Left cardiac atrium (tissue), 4 donors: ENCODE data around the gene FBXO8. TPM values are rescaled to one million over a fixed set of nuclear protein-coding genes. Genes with fewer than 3 reads are reported as not detected.

Experiments used
- ATAC-seq, 2 donors: fragments of 200-7000 bp; cut with Tn5 transposase; one replicate each; pipeline ENCODE4 v1.9.1; 2020; ENCODE audit warnings: mild to moderate bottlenecking in 2 of 2, moderate library complexity in 2 of 2
- DNase-seq: peaks from one replicate; pipeline ENCODE4 v3.0.0-alpha.2; 2020
- intact Hi-C, 2 donors: fragments of 100-400 bp; cut with DNase I; formaldehyde crosslinking; loops; one replicate each; pipeline versions ENCODE4 v1.14.1 to v1.15.1; 2022 to 2023
- total RNA-seq, 2 donors: library from RNA; stranded (reverse); fragmentation: NEBNext Ultra II Directional; extraction: Animal tissue kit (Norgen Biotek cat#: 25700); gene quantifications; one replicate each; pipeline ENCODE4 v1.2.1, GENCODE V29; 2021
- donor health status: DM: no; HTN: yes; CAD: no.
- donor health status: DM: no; HTN: yes; CAD: no; lungs with severe emphysema.
- donor health status: DM: yes; HTN: yes; CAD: no.
- donor health status: Dilated cardiomyopathy.

The FBXO8 gene
- total RNA-seq, 2 donors from 2014 or later: 24.5 to 28.7 TPM

DNA sequence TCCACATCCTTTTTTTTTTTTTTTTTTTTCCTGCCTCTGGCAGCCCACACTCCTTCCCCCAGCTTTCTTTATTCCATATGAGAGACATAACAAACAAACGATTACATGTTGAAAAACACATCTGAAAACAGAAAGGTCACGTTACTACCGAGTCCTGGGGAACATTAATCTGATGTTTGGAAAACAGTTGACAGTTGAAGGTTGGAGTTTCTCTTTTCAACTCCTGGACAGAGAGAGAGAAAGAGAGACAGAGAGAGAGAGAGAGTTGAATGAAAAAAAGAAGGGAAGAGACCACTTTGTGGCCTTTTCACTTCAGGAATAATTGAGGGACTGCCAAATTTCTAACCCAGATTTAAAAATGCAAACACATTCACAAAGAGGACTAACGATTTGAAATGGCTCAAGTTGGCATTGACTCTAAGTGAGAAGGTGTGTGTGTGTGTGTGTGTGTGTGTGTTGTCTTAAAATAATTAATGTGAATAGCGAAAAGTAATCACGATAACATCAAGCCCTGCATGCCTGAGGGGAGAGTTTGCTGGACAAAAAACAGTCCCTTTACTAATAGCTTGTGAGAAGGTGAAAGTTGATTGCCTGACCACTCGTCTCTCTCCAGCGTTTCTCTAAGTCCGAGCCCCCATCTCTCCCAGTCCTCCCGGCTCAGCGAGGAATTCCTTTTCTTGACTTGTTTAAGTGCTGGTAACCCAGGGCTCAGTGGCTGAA, 67.3 kb downstream of the FBXO8 start:
- intact Hi-C loops: loop anchor here in 1 of 2 donors (5.0 kb wide), 1 partner anchor 101 kb away; no protein-coding TSS in a partner anchor
- ATAC-seq (no peak), DNase-seq (no peak)

DNA sequence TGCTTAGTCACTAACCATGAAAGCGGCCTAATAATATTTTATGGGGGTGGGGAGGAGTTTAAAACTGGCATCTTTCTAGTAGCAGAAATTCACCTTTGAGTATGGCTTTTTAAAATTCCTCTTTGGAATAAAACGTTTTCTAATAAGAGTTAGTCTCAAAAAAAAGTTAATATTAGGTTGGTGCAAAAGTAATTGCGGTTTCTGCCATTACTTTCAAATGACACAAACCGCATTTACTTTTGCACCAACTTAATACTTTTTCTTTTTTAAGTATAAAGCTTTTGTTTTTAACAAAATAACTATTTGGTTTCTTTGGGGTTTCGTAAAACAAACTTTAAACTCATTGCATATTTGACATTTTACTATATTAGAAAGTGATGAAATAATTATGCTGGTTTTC, 68.4 kb downstream of the FBXO8 start:
- ATAC-seq (no peak), DNase-seq (no peak)
- intact Hi-C loops: loop anchor here in 1 of 2 donors (5.0 kb wide), 1 partner anchor 102 kb away; no protein-coding TSS in a partner anchor

DNA sequence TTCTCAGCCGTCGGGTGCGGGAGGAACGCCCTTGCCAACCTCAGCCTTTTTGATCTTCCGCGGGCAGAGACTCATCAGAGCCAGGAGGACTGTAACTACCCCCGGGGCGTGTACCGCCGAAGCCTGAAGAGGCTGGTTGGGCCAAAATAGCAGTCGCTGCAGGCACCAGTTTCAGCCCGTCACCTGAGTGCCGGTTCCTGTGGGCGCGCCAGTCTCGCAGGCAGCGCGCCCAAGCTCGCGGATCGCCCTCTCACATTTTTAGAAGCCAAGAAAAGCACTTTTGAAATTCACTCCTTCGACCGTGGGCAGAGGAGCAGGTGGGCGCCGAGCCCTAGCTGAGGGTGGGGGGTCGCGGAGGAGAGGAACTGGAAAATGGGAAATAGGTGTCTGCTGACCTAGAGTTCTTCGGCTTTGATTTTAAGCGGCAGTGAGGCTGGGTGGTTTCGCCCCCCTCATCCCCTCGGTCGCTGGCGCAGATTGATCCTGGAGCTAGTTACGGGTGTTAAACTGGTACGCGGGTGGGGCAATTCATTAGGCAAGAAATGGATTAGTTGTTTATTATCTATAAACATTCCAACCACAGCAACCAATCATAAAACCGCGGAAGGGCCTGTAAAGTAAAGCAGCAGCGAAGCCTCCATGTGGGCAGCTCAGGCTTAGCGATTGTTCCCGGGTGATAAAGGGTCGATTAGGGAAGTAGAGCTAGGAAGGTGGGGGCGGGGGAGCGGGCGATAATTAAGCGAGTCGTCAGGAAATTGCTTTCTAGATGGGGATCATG, 69.2 kb downstream of the FBXO8 start:
- peak; percentile 41 for DNase-seq
- ATAC-seq: peak; percentile 70 to 79

DNA sequence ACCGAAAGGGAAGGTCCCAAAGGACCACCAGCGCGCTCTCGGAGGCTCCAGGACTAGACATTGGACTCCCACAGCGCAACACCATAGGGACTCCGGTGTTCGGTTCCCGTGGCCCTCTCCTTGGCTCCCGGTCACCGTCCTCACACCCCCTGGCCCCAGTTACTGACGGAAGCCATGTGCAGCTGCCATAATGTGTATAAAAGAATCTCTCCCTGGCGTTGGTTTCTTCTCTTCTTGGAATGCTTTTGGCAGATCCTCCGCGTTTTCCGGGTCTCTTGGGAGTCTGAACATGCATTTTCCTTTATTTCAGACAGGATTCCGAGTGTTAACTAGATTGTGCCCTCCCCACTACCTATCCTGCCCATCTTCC, 69.8 kb downstream of the FBXO8 start:
- intact Hi-C loops: loop anchor here in 1 of 2 donors (5.0 kb wide), 1 partner anchor 51 kb away; no protein-coding TSS in a partner anchor
- peak in 1 of 2 donors; percentile 5 for ATAC-seq

More for the DNA sequence above, 69.2 kb downstream of the FBXO8 start:
- intact Hi-C loops: loop anchor here in 1 of 2 donors (5.0 kb wide), 1 partner anchor 52 kb away; no protein-coding TSS in a partner anchor

DNA sequence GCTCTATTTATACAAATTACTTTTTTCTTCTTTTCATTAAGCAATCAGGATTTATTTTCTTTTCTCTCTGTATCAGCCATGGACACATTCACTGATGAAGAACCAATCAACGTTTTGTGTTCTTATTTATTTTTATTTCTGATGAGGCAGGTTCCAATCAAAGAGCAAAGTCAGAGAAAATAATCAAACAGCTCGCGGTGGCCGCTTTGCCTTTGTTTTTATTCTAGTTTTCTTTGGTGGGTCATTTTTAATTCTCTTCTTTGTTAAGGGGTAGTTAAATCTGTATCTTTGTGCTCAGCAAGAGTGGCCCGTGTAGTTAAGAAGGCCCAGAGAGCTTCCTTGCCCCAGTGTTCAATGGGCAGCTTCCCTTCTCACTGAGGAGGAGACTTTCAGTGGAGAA, 71.4 kb downstream of the FBXO8 start:
- intact Hi-C loops: loop anchor here in 1 of 2 donors (5.0 kb wide), 1 partner anchor 50 kb away; no protein-coding TSS in a partner anchor
- no peak for DNase-seq
- no peak for ATAC-seq

More for the DNA sequence above, 69.8 kb downstream of the FBXO8 start:
- DNase-seq: no peak

DNA sequence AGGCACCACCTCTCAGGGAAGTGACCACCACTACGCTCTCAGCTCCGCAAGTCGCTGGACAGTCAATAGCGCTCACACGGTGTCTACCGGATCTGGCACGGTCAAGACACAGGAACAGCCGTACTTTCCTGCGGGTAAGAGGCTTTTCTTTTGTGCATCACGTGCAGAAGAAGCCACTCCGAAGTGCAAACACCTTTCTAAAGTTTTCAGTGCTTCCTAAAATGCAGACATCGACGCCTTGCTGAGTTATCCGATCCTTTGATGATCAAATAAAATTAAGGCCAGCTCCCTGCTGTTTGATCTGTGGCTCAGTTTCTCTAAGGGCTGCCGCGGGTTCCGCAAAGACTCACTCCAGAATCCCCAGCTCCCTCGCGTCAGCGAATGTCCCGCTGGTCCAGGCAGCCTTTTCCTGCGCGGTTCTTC, 71.8 kb downstream of the FBXO8 start:
- no peak for ATAC-seq
- no peak for DNase-seq
- intact Hi-C loops: loop anchor here in 1 of 2 donors (5.0 kb wide), 1 partner anchor 49 kb away; no protein-coding TSS in a partner anchor

DNA sequence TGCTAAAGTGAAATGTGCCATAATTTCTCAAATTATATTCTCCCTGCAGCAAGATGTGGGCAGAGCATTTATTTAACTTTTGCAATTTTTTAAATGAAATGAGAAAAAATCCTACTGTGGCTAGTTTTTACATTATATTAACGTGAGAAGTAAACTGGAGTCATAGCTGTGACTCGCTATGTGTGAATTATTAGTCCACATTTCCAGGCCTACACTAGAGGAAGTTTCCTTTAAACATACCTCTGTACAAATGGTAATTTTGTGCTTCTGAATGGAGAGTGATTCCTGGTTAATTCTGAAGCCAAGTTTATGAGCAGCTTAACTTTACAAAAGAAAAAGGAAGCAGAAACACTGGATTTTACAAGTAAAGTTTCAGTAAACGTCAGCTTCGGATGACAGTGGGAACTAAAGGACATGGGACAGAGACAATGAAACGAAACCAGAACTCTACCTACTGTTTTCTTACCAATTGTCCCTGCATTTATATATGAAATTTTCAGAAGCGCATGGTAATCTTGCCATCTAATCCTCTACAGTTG, 72.4 kb downstream of the FBXO8 start:
- intact Hi-C loops: loop anchor here in 1 of 2 donors (5.0 kb wide), 1 partner anchor 49 kb away; no protein-coding TSS in a partner anchor
- ATAC-seq: no peak

DNA sequence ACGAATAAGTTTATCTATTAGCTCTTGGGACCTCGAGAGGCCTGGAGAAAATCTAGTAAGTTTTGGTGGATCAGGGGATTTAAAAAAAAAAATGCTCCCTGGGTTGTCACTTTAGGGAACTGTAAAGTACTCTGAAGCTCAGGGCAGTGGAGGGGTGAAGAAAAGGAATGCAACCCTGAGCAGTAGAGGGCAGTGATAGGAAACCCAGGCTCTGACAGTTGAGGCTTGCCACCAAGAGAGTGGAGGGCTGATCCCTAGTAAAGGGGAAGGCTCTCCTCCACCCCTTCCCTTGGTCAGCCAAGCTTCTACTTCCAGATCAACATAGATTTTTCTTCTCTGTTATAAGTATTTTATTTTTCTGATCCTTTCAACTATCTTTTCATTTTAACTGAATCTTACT, 73.1 kb downstream of the FBXO8 start:
- ATAC-seq (no peak), DNase-seq (no peak)
- intact Hi-C loops: loop anchor here in 1 of 2 donors (5.0 kb wide), 1 partner anchor 48 kb away; no protein-coding TSS in a partner anchor

More for the DNA sequence above, 72.4 kb downstream of the FBXO8 start:
- DNase-seq: no peak

DNA sequence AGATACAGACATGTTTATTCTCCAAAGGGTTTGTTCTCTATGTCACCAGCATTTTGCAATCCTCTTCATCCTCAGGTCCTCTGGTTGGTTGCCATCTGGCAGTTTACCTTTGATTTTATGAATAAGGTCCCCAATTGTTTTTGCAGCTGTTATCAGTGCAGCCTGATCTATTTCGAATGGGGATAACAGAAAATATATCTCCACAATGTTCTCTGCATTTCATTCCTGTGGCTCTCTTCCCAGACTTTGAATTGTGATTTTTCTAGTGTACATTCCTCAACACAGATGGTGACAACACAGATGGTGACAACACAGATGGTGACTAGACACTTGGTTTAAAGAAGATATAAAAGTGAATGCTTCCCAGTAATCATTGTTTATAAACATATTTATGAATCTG, 74.1 kb downstream of the FBXO8 start:
- ATAC-seq: no peak
- intact Hi-C loops: no loop called here
- no peak for DNase-seq

DNA sequence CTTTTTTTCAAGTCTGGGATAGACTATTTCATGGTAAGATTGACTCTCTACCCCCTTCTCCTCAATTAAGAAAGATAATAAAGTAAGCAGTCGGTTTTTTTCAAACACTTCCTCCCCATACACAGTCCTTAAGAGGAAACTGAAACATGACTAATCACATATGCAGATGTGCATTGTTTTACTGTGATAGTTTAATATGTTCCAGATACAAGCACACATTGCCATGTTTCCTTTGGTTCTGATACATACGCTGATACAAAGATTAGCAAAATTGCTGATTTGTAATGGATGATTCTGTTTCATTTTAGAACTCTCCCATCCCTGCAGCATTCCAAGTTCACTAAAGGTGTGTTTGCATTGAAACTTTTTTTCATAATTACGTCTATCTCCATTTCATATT, 76.1 kb downstream of the FBXO8 start:
- DNase-seq: no peak
- intact Hi-C loops: no loop called here
- ATAC-seq: no peak

DNA sequence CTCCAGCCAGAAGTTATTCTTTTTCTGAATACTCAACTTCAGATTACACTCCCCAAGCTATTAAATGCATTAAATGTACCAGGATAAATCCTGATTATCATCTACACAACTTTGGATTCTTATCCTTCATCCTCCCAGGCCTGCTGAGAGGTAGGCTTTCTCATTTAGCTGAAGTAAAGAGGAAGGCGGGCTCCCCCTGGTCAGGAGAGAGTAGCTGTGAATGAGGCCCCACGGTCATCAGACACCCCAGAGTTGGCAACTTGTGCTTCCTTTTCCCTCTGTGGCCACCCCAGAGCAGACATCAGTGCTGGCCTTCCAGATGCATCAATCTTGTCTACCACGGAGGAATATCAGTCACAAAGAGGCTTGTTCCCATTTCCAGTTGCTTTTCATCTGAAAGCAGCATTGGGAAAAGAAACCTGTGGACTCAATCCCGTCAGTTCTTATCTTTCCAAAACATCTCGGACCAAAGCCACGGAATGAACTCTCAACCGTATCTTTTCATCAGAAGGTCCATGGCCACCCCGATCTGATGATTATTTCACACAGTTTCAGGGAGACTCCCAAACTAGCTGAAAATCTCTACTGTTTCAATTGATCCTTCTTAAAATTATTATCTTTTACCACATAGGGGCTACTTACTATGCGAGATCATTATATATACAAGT, 79.2 kb downstream of the FBXO8 start:
- DNase-seq: no peak
- ATAC-seq: no peak
- intact Hi-C loops: no loop called here

DNA sequence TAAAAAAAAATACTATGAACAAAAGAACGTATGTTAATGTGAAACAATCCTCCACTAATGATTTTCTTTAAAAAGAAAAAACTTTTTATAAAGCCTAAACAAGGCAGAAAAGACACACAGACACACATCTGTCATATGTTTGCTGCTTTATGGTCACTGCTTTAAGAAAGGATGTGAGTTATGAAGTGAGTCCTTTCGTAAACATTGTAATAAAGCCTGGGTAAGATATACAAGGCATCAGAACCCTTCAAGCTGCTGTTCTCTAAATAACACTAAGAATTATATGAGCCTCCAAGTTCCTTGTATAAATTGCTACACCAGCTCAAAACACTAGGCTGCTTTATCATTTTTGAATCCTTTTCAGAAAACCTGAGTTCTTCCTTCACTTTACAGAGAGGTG, 81.6 kb downstream of the FBXO8 start:
- intact Hi-C loops: no loop called here
- ATAC-seq (no peak), DNase-seq (no peak)

DNA sequence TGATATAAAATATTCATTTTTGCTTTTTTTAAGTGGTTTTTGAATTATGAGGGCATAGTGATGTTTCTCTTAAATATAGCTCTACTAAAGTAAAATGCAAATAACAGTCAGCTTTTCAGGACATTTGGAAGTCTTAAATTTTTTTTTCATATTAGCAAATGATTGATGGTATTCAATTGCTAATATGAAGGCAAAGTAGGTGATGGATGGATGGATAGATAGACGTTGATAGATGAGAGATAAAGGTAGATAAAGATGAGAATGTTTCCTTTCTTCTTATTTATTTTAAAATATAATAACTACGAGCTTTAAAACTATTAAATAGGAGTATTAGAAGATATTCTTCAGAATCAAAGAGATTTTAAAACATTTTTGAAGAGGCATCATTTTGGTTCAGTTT, 83.7 kb downstream of the FBXO8 start:
- DNase-seq: no peak
- intact Hi-C loops: no loop called here
- ATAC-seq: no peak

DNA sequence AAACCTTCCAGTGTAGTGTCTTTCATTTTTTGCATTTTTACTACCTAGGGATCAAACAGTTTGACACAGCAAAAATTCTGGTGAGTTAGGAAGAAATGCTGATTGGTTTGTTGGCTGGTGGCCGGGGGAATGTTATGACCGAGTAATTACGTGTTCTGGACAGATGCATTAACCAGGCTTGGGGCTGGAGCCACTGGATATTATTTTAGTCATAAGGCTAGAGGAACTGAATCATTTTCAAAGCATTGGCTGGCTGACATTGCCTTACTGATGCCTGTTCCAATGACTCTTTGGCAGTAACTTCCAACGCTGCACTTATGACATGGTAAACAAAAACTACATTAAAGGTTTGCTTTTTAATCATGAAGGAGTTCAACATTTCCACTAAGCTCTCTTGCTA, 84.6 kb downstream of the FBXO8 start:
- ATAC-seq (no peak), DNase-seq (no peak)
- intact Hi-C loops: no loop called here

DNA sequence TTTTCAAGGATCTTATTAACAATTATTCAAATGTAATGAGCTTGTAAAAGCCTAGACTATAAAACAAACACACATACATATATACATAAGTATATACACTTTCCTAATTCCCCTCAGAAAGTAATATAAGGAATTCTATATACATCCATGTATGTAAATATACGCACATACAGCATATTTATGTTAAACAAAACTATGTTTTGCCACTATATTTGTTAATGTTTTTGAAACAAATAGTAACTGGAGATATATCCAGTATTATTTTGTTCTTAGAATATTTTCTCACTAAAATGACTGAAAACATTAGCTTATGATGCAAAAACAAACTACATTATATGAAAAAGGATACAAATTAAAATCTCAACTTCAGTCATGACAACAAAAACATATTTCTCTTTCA, 85.1 kb downstream of the FBXO8 start:
- intact Hi-C loops: no loop called here
- DNase-seq (no peak), ATAC-seq (no peak)

DNA sequence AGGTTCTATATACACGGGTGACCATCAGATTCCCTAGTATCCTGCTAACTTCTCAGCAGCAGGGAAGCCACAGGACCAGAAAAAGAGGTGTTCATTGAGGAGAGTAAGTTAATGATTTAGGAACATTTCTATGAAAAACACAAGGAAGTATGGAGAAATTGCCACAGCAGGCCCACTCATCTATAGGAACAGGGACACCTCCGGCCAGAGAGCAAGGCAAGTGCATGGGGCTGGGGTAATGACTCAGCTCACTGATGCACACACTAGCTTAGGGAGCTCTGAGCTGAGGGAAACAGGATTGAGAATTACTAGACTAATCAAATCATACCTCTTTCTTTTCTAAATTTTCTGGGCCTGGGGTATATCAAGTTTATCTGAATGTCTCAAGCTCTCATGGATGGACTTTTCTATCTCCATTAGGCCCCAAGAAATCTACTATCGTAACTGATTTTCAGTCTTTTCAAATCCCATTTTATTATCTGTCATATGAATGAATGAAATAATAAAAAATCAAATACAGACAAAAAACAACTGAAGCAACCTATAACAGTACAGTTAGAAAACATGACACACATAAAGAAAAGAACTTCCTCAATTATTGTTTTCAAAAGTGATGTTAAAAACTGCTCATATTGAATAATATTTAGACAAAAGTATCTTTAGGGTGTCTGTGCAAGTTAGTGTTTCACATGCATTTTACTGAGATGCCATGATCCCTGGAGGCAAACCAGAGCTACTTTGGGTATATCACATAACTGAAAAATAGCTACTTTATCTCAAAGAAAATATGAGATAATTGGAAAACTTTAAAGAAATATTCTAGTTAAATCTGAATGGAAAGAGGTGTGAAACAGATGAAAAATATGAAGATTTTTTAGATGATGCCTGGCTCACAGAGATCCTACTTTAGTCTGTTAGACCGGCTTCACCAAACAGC, 89.8 kb downstream of the FBXO8 start:
- peak in 1 of 2 donors; percentile 75 for ATAC-seq
- intact Hi-C loops: no loop called here
- no peak for DNase-seq

DNA sequence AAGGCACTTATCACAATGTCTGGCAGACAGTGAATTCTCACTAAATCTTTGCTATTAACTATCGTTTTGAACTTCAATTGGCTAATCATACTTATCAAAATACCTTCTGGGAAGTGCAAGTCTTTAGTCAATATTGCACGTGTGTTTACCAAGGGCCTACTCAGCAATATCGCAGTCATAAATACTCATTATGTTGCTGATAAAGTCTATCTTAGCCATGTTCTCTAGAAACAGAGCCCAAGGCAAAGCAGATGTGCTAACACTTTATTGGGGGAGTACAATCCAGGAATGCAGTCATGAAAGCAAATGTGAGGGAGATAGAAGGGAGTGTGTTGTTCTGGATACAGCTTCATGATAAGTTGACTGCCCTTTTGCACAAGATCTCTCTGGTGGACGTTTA, 90.5 kb downstream of the FBXO8 start:
- intact Hi-C loops: no loop called here
- DNase-seq (no peak), ATAC-seq (peak in 1 of 2 donors; percentile 77)

DNA sequence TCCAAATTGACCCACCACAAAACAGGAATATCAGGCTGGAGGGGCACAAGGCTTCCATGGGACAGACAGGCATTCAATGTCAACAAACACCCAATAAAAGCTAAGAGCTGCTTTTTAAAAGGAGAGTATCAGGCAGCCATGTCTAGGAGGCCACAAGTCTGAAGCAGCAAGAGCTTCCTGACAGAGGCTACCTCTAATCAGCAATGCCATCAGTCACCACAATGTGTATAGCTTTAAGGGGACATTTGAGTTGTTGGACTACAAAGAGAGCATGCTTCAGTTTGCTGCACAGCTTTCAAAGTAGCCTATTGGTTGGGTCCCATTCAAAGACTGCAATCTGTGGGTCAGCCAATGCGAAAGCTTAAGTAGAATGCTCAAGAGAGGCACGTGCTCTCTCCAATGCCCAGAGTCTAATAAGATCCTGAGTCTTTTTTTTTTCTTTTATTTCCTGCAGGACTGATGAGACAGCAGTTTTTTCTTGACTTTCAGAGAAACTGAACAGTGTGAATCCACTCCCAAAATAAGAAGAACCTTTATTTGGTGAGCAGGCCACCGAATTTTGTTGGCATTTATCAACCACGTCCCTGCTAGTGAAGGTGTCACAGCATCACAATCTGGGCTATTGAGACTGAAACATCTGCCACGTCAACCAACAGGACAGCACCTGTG, 92.5 kb downstream of the FBXO8 start:
- intact Hi-C loops: no loop called here
- DNase-seq (no peak), ATAC-seq (no peak)
